ENCODE measurements around the gene OTUD5. TPM values are rescaled to one million over a fixed set of nuclear protein-coding genes. Genes with fewer than 3 reads are reported as not detected.

Gene OTUD5
- total RNA-seq, 1 experiment from 2014 or later: 62.5 TPM

- no peak overlapping the region for H3T11ph ChIP-seq (ENCODE audit: low read length)
- no peak overlapping the region for H3K4me2 ChIP-seq (ENCODE audit: insufficient read depth, insufficient read length, low read length)
- no peak overlapping the region for H3K56ac ChIP-seq (ENCODE audit: insufficient read length, low read depth, low read length)
- H4K91ac ChIP-seq (ENCODE audit: insufficient read length, low read depth, low read length): no peak overlapping the region
- H3K4ac ChIP-seq (ENCODE audit: low read depth, low read length): no peak overlapping the region
- no peak overlapping the region for H2BK5ac ChIP-seq (ENCODE audit: insufficient read length, low read length)
- Mint-ChIP-seq H3K4me1 (peaks cover 4 to 5% of the 10 kb centered on the region in 2 experiments; a peak in 3 of 4 replicates), H3K27ac (no peak overlapping the region), H3K36me3 (ENCODE audit: insufficient read depth in 1 of 3, low read depth in 3 of 3) (peaks cover 23 to 56% (median 50%) of the 10 kb centered on the region in 3 experiments), H3K9me3 (peaks cover 70% of the 10 kb centered on the region in 2 experiments), H3K4me3 (no peak overlapping the region), H3K27me3 (ENCODE audit: low read depth) (no peaks in the 10 kb centered on the region; the same call in none of the 2 replicates)
- no peaks in the 10 kb centered on the region; the same call in 1 of the 2 replicates for H3K79me2 ChIP-seq (ENCODE audit: insufficient read depth, low read length)
- DNase-seq: no peak
- no peaks in the 10 kb centered on the region for H3K4me1 ChIP-seq (ENCODE audit: insufficient read depth, low read length)
- H3K18ac ChIP-seq (ENCODE audit: insufficient read length, low read depth, low read length): no peak overlapping the region
- peaks cover 3% of the 10 kb centered on the region for H4K20me1 ChIP-seq (ENCODE audit: control insufficient read depth, insufficient read depth, insufficient read length)
- no peak overlapping the region for H3K27ac ChIP-seq (ENCODE audit: insufficient read length, low read depth, low read length)
- no peak overlapping the region for H4K5ac ChIP-seq (ENCODE audit: insufficient read length, low read depth, low read length)
- no peaks in the 10 kb centered on the region for H3K9me3 ChIP-seq (ENCODE audit: control insufficient read depth, low read depth, low read length)
- no peaks in the 10 kb centered on the region for H3K23me2 ChIP-seq (ENCODE audit: insufficient read length, low read depth, low read length, poor library complexity, severe bottlenecking)
- no CpG with 5 or more reads among the region's 14 CpGs for WGBS (ENCODE audit: extremely low coverage, insufficient read length, low lambda C conversion rate)
- no peak overlapping the region for H3K9ac ChIP-seq (ENCODE audit: extremely low read depth, insufficient read length, low read length)
- H2BK15ac ChIP-seq (ENCODE audit: low read depth, low read length): no peak overlapping the region
- no peak overlapping the region for H3K23ac ChIP-seq (ENCODE audit: insufficient read length, low read depth, low read length)
- no peak overlapping the region for H2AK5ac ChIP-seq (ENCODE audit: insufficient read length, low read length)
- no peak overlapping the region for H2BK12ac ChIP-seq (ENCODE audit: insufficient read length, low read depth, low read length)
- no peak overlapping the region for H2AFZ ChIP-seq (ENCODE audit: low read length)
- H4K8ac ChIP-seq (replicated peaks; ENCODE audit: insufficient read length, low read depth, low read length): no peak overlapping the region
- no peak for TF ChIP-seq CTCF (conservative IDR thresholded peaks at IDR 0.05)
- H3K79me1 ChIP-seq (ENCODE audit: insufficient read depth, low read depth, low read length, poor library complexity, severe bottlenecking): no peaks in the 10 kb centered on the region
- H3K27me3 ChIP-seq (ENCODE audit: insufficient read depth, low read length): no peaks in the 10 kb centered on the region
- no peak overlapping the region for H3K14ac ChIP-seq (ENCODE audit: insufficient read depth, low read length)
- no peak overlapping the region for H2BK20ac ChIP-seq (ENCODE audit: low read depth, low read length, poor library complexity, severe bottlenecking)
- H2BK120ac ChIP-seq (ENCODE audit: low read depth, low read length, poor library complexity, severe bottlenecking): no peak overlapping the region
Observed at GRCh38 chrX:48904626-48905025, 52.8 kb downstream of the OTUD5 start.
